ENCODE measurements around the gene CDC42. TPM values are rescaled to one million over a fixed set of nuclear protein-coding genes. Genes with fewer than 3 reads are reported as not detected.
"Not testable (repeated sequence)": the region's sequence is repeated elsewhere in the genome, so short reads cannot be mapped to it uniquely, and the experiment has no call there.

CDC42 gene
- total and polyA plus RNA-seq, 9 of the 15 experiments (the other 6 are each of a cell fraction or from before 2014, with no cell fraction given): 186 to 398 (median 325) TPM

DNA sequence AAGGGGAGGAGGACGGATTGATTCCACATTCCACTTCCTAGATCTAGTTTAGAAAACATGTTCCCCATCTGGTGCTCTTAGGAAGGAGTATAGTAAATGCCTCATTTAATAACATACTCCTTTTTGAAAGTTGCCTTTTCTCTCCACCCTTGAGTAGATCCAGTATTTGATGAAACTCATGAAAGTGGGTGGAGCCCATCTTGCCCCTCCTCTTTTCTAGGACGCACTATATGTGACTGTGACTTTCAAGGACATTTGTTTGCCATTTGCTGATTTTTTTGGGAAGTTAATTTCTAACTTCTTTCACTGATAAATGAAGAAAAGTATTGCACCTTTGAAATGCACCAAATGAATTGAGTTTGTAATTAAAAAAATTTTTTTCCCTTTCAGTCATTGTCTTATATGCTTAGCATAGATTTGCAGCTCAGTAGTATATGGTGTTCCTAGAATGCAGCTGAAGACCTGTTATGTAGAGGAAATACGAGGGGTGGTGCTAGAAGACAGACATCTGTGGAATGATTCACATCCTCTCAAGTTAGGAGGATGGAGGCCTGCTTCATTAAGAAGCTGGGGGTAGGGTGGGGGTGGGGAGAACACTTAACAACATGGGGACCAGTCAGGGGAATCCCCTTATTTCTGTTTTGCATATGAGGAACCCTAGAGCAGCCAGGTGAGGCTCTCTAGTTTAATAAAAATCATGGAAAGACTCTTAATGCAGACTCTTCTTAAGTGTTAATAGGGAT is 39.7 kb downstream of the CDC42 start:
- H3K79me2 ChIP-seq (ENCODE audit: control insufficient read depth, insufficient read depth, low read length): peaks cover 49% of the 10 kb centered on the region
- H2AFZ ChIP-seq (ENCODE audit: low read depth, low read length); in situ Hi-C loops (cut with MboI); H3K27ac ChIP-seq (ENCODE audit: extremely low read depth, low read depth, low read length); DNase-seq (ENCODE audit: extremely low read depth in 1 of 4, low spot score in 3 of 4); CTCF ChIA-PET (ENCODE audit: low intra/inter-chr PET ratio); H3K4me2 ChIP-seq (ENCODE audit: insufficient read depth, low read length); FAIRE-seq; H3K4me3 ChIP-seq; H3K4me1 ChIP-seq (replicated peaks in 1 of 2; ENCODE audit: control insufficient read depth in 2 of 2, insufficient read depth in 2 of 2, low read length in 2 of 2); H3K9me3 ChIP-seq (replicated peaks; ENCODE audit: control insufficient read depth, insufficient read depth, low read depth, low read length); H3K9me1 ChIP-seq (ENCODE audit: control insufficient read depth, insufficient read depth, low read length); intact Hi-C loops (cut with micrococcal nuclease); ATAC-seq; H3K27me3 ChIP-seq (ENCODE audit: control insufficient read depth in 2 of 2, insufficient read depth in 2 of 2, low read length in 2 of 2); H3K9ac ChIP-seq (ENCODE audit: insufficient read depth in 1 of 2, low read depth in 2 of 2, low read length in 2 of 2): not testable (repeated sequence)
- BruUV-seq (replicated peaks): TSS peak; percentile 47
- 69% methylated on average over 1 of the region's 3 CpGs for WGBS (ENCODE audit: insufficient coverage, low coverage, missing lambda C conversion rate)
- H4K20me1 ChIP-seq (replicated peaks; ENCODE audit: control insufficient read depth, insufficient read depth, low read length): peaks cover 13% of the 10 kb centered on the region
- POLR2A ChIA-PET: interaction anchor here (1.4 to 2.2 kb wide), 3 partner anchors 10 to 16 kb away, joined by 3 to 8 read pairs (median 4); no protein-coding TSS in a partner anchor
- peaks cover 86% of the 10 kb centered on the region for H3K36me3 ChIP-seq (ENCODE audit: control insufficient read depth, insufficient read depth, low read length)

DNA sequence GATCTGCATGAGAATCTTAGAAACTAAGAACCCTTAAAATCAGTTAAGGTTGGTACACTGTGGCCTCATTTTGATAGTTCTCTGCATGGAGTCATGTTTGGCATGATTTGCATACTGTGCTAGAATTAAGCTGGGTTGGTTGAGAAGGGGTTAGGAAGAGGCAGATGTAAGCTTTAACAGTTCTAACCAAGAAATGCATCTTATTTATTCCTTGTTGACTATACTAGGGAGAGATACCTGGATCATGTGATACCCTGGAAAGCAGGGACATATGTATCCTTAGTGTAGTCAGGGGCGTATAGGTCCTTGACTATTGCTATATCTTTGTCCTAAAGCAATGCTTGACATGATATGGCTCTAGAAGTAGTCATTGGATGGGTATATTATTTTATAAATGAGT is 41.0 kb downstream of the CDC42 start:
- peaks cover 84% of the 10 kb centered on the region for H3K36me3 ChIP-seq (ENCODE audit: control insufficient read depth, insufficient read depth, low read length)
- H4K20me1 ChIP-seq (replicated peaks; ENCODE audit: control insufficient read depth, insufficient read depth, low read length): peaks cover 8% of the 10 kb centered on the region; the same call in 1 of the 2 replicates

More for the DNA sequence above, 41.0 kb downstream of the CDC42 start:
- ChIA-PET POLR2A (interaction anchor here (0.6 to 2.2 kb wide), 7 partner anchors 10 to 69 kb away, joined by 3 to 8 read pairs (median 3); no protein-coding TSS in a partner anchor), CTCF (ENCODE audit: low intra/inter-chr PET ratio) (no interaction called here)
- BruUV-seq (replicated peaks): no TSS peak
- Histone ChIP-seq H2AFZ (ENCODE audit: low read depth, low read length) (no peak overlapping the region), H3K4me1 (replicated peaks in 1 of 2; ENCODE audit: control insufficient read depth in 2 of 2, insufficient read depth in 2 of 2, low read length in 2 of 2) (peaks cover 0 to 5% of the 10 kb centered on the region in 2 experiments; a peak in 1 of 5 replicates), H3K79me2 (ENCODE audit: control insufficient read depth, insufficient read depth, low read length) (peaks cover 36% of the 10 kb centered on the region), H3K4me3 (no peak overlapping the region), H3K27me3 (ENCODE audit: control insufficient read depth in 2 of 2, insufficient read depth in 2 of 2, low read length in 2 of 2) (no peaks in the 10 kb centered on the region), H3K4me2 (ENCODE audit: insufficient read depth, low read length) (no peak overlapping the region), H3K9ac (ENCODE audit: insufficient read depth in 1 of 2, low read depth in 2 of 2, low read length in 2 of 2) (no peak overlapping the region), H3K27ac (ENCODE audit: extremely low read depth, low read depth, low read length) (no peak overlapping the region), H3K9me1 (ENCODE audit: control insufficient read depth, insufficient read depth, low read length) (peaks cover 3% of the 10 kb centered on the region), H3K9me3 (replicated peaks; ENCODE audit: control insufficient read depth, insufficient read depth, low read depth, low read length) (no peaks in the 10 kb centered on the region)
- intact Hi-C loops (cut with micrococcal nuclease) (no loop called here), in situ Hi-C loops (cut with MboI) (no loop called here)
- WGBS (ENCODE audit: insufficient coverage, low coverage, missing lambda C conversion rate): 85% methylated on average over 1 of the region's 1 CpG
- DNase-seq (ENCODE audit: extremely low read depth in 1 of 4, low spot score in 3 of 4) (no peak), FAIRE-seq (no peak), ATAC-seq (no peak)
- TF ChIP-seq SUPT5H (IDR thresholded peaks at IDR 0.05): 0 out of 2 replicates have a peak, but pooled peaks have one; percentile 48
- TF ChIP-seq FOXK1 (CRISPR knock-in tag; IDR thresholded peaks at IDR 0.05; ENCODE audit: borderline replicate concordance): no peak
- TF ChIP-seq POLR2A (conservative IDR thresholded peaks at IDR 0.05): peak; percentile 54; the same call in 1 of the 2 replicates
- TF ChIP-seq CAMTA2 (CRISPR knock-in tag; conservative IDR thresholded peaks at IDR 0.05): no peak
- TF ChIP-seq TFE3 (CRISPR knock-in tag; IDR thresholded peaks at IDR 0.05): peak; percentile 47
- TF ChIP-seq POLR2AphosphoS2 (IDR thresholded peaks at IDR 0.05; ENCODE audit: low read length): no peak
